Skeletal muscle cell (primary cell): ENCODE data around the gene GDF7.

ENCODE experiments used
- DNase-seq: peaks from one replicate; pipeline ENCODE4 v3.0.0-alpha.2; 2010; ENCODE audit warnings: low read depth
- H3K4me3 ChIP-seq: 2 replicates; pipeline ENCODE4 v1.5.1; 2011; ENCODE audit warnings: low read depth, mild to moderate bottlenecking, control low read depth, low read length, moderate library complexity

The GDF7 gene

GRCh38 chr2:20717641-20718040, 50.7 kb downstream of the GDF7 start:
- H3K4me3 ChIP-seq: no peak overlapping the region
- no peak for DNase-seq

GRCh38 chr2:20722592-20723240, 55.8 kb downstream of the GDF7 start:
- no peak for DNase-seq
- no peak overlapping the region for H3K4me3 ChIP-seq

- no peak for DNase-seq
- H3K4me3 ChIP-seq: no peak overlapping the region
Observed at GRCh38 chr2:20723543-20723942, 56.6 kb downstream of the GDF7 start.

- no peak for DNase-seq
- no peak overlapping the region for H3K4me3 ChIP-seq
Observed at GRCh38 chr2:20724500-20725053, 57.6 kb downstream of the GDF7 start.

GRCh38 chr2:20725782-20726181, 58.8 kb downstream of the GDF7 start:
- no peak for DNase-seq
- H3K4me3 ChIP-seq: no peak overlapping the region

- H3K4me3 ChIP-seq: no peak overlapping the region
- DNase-seq: no peak
Observed at GRCh38 chr2:20726913-20727312, 60.0 kb downstream of the GDF7 start.

- no peak for DNase-seq
- no peak overlapping the region for H3K4me3 ChIP-seq
Observed at GRCh38 chr2:20728114-20728758, 61.3 kb downstream of the GDF7 start.
